Stimulated activated CD8-positive, alpha-beta memory T cell treated with anti-CD3 and anti-CD28 coated beads, Interleukin-12 subunit alpha, Interleukin-12 subunit beta, amount 100 ng/mL, for 4 hours (primary cell): ENCODE measurements around the gene TFIP11.

Experiments
- DNase-seq: peaks from one replicate; pipeline ENCODE4 v3.0.0-alpha.2; 2020; ENCODE audit warnings: low read depth

Gene TFIP11

GRCh38 chr22:26512149-26512793, at the start of gene TFIP11:
Gene TFIP11, minus strand, starts transcription at chr22:26512473. Its CDS starts 2,201 bp downstream, at chr22:26510272.
- DNase-seq = peak; percentile 82

GRCh38 chr22:26561756-26562417, 49.6 kb upstream of the TFIP11 start:
- no peak for DNase-seq

- no peak for DNase-seq
Observed at GRCh38 chr22:26559961-26560575, 47.8 kb upstream of the TFIP11 start.

- DNase-seq = no peak
Observed at GRCh38 chr22:26558248-26558895, 46.1 kb upstream of the TFIP11 start.

GRCh38 chr22:26556904-26557303, 44.6 kb upstream of the TFIP11 start:
- DNase-seq = no peak

- no peak for DNase-seq
Observed at GRCh38 chr22:26555478-26555877, 43.2 kb upstream of the TFIP11 start.

- DNase-seq = no peak
Observed at GRCh38 chr22:26554956-26555355, 42.7 kb upstream of the TFIP11 start.

GRCh38 chr22:26553056-26553752, 40.9 kb upstream of the TFIP11 start:
- no peak for DNase-seq

GRCh38 chr22:26552466-26552865, 40.2 kb upstream of the TFIP11 start:
- DNase-seq = no peak

GRCh38 chr22:26551568-26551967, 39.3 kb upstream of the TFIP11 start:
- no peak for DNase-seq

- no peak for DNase-seq
Observed at GRCh38 chr22:26550498-26551033, 38.3 kb upstream of the TFIP11 start.

- no peak for DNase-seq
Observed at GRCh38 chr22:26549902-26550497, 37.7 kb upstream of the TFIP11 start.

- no peak for DNase-seq
Observed at GRCh38 chr22:26548984-26549383, 36.7 kb upstream of the TFIP11 start.

GRCh38 chr22:26548303-26548702, 36.0 kb upstream of the TFIP11 start:
- DNase-seq = no peak

GRCh38 chr22:26547837-26548236, 35.6 kb upstream of the TFIP11 start:
- no peak for DNase-seq

GRCh38 chr22:26547426-26547825, 35.2 kb upstream of the TFIP11 start:
- DNase-seq = peak; percentile 5

- DNase-seq = no peak
Observed at GRCh38 chr22:26546282-26546681, 34.0 kb upstream of the TFIP11 start.

GRCh38 chr22:26545827-26546226, 33.6 kb upstream of the TFIP11 start:
- no peak for DNase-seq

GRCh38 chr22:26545385-26545784, 33.1 kb upstream of the TFIP11 start:
- no peak for DNase-seq

GRCh38 chr22:26544489-26544888, 32.2 kb upstream of the TFIP11 start:
- DNase-seq = no peak

GRCh38 chr22:26542831-26543230, 30.6 kb upstream of the TFIP11 start:
- peak; percentile 4 for DNase-seq
